ENCODE measurements around the gene PKLR.
"Not testable (repeated sequence)": the region's sequence is repeated elsewhere in the genome, so short reads cannot be mapped to it uniquely, and the experiment has no call there.

PKLR gene

DNA sequence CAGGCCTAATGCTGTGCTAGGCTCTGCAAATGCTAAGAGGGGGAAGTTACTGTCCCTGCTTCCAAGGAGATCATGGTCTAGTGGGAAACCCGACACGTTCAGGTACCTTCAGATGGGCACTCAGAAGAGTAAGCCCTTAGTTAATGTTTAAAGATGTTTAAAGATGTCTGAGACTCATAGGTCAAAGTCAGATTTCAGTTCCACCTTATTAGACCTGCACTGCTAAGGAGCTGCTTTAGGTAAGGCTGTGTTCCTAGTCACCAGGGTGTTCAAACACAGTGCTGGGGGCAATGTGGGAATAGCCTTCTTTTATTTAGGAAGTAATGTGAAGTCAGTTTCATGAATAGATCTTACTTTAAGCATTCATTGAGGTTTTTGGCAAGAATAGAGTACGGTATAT, 15.7 kb upstream of the PKLR start:
- DNase-seq, result no peak

DNA sequence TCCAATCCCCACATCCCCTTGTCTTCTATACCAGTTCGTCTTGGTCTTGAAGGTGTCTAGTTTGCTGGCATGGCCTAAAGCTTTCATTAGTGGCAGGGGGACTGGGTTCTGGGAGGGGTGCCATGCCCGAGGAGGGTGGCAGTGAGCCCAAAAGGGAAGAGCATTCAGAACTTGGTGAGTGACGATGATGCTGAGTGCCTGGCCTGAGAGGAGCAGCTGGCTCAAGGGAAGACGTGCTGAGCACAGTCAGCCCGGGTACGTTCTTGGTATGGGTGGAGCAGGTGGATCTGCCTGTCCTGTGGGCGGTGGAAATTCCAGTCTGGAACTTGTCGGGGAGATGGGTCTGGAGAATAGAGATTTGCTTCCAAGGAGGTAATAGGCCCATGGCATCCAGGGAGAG, 12.0 kb upstream of the PKLR start:
- no peak for DNase-seq

DNA sequence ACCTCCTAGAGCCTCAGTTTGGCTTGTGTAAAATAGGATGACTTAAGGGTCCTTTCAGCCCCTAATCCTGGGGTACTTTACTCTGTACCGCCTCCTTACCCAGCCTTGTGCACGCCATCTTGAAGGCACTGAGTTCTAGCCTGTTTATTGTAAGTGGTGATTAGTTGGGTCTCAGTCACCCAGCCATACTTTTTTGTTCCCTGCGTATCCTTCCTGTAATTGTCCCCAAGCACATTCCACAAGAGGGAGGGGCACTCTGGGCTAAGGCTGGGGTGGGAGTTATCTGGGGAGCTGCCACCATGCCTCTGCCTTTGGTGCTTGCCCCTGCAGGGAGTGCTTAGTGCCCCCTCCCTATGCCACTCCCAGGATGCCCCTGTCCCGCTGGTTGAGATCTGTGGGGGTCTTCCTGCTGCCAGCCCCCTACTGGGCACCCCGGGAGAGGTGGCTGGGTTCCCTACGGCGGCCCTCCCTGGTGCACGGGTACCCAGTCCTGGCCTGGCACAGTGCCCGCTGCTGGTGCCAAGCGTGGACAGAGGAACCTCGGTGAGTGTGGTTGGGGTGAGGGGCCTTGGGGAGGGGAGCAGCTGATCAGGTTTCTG, 8.3 kb upstream of the PKLR start:
- peak in 1 of 3 experiments; percentile 55 for DNase-seq

DNA sequence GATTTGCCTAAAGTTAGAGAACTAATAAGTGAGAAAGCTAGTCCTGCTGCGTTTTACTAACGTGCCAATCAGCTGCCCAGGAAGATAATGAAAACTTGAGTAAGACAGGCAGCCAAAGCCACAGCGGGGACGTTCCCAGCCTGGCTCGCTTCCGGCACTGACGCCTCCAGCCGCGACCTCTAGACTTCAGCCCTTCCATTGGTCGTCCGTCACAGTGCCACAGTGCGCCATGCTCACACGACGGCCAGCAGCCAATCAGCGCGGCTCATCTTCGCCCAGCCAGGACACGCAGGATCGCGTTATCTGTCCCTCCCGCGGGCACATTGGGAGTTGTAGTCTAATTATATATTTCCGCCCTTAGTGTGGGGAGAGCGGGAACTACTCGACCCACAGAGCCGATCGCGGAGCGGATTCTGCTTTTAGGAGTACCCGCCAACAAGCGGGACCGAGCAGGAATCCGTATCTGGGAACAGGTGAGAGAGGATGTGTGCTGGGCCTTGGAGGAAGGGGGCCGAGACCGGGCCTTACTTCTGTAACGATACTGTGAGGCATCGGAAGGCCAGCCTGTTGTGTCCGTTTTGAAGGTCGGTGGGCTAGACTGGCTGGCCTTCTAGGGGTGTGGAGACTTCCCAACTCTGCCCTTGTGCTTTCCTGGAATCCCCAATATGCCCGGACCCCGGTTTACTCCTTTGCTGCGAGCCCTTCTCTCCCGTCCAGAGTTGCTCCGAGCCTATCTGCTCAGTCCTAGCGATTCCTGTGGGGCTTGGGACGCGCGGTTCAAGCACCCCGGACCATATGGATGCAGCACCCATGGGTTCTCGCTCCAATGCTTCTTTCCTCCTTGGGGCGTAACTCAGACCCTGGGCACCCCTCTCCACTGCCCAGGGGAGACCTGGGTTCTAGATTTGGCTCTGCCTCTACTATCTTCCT, 7.5 kb upstream of the PKLR start, which contains the start of gene FDPS:
FDPS (plus strand) TSS at position 374 of the 930 bp plus-strand sequence. CDS start 924 bp downstream, outside the sequence.
- peak; percentile 97 to 100 (median 99) for DNase-seq

DNA sequence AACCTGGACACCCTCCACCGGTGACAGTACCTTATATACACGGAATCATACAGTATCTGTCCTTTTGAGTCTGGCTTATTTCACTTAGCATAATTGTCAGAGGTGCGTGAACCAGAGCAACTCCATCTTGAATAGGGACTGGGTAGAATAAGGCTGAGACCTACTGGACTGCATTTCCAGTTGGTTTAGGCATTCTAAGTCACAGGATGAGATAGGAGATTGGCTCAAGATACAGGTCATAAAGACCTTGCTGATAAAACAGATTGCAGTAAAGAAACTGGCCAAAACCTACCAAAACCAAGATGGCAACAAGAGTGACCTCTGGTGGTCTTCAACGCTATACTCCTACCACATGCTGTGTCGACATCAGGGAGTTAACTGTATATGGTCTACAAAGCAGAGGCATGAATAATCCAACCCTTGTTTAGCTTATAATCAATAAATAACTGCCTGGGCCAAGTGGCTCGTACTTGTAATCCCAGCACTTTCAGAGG, 6.1 kb upstream of the PKLR start:
- DNase-seq, result peak in 2 of 3 experiments; percentile 32 to 33

DNA sequence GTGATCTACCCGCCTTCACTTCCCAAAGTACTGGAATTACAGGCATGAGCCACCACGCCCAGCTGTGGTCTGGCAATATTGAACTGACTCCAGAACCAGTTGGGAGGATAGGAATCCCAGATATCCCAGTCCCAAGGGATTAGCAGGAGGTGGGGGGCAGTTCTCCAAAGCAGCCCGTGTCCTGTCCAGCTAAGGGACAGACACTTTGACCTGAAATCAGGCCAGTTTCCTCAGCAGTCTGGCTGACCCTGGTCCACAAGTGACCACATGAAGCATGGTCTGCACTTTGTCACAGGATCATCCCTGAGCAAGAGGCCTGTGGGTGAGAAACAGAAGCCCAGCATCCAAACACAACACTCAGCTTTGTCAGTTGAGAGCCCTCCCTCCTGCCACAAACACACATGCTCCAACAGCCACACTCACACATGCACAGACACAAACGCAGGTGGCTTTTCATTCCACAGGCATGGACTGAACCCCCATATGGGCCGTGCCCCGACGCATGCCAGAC, 4.7 kb upstream of the PKLR start:
- no peak for DNase-seq

DNA sequence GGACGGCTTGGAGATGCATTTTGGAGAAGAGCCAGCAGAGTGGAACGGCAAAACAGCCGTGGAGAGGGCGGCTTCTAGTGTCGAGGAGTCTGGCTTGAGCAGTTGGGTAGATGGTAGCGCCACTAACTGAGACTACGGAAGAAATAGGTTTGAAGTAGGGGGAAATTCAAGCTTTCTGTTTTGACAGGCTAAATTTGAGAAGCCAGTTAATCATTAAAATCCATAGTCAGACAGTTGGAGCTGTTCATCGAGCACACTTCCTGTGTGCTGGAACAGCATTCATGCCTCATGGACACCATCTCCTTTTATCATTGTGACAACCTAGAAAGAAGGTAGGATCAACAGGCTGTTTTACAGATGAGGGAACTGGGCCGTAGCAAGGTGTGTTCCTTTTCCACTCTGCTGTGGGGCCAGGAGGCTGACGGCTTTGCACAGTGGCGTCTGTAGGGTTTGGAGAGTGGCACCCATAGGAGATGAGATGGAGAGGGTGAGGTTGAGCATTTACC, 3.4 kb upstream of the PKLR start:
- DNase-seq, result no peak

DNA sequence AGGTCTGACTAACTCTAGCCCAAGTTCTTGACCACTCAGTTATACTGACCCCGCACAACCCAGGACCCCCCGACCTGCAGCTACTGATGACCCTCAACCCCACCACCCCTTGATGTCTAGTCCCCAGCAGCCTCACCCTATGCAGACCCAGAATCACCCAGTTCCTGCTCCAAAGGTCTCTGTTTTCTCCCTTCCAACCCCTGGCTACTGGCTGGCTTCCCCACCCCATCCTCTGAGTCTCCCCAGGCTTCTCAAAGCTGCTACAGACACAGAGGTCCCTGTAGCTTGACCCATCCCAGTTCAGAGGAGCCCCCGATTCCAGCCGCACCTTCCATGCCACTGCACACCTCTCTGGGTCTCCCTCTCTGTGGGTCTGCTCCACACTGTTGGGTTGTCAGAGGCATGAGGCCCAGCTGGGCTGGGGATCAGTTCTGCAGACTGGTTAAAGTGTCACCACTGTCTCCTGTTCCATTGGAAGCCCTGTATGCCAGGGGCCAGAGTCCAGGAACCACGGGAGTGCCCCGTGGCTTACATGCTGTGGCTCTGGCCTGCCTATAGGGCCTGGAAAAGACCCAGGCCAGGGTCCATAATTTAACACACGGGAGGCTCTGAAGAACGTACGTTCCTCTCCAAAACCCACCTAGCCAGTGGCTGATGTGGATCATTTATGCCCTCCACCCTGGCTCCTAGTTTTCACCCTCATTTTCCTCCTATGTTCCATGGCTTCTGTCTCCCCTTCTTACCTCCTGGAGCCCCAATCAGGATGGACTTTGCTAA, 497 bp downstream of the PKLR start:
- no peak for DNase-seq

DNA sequence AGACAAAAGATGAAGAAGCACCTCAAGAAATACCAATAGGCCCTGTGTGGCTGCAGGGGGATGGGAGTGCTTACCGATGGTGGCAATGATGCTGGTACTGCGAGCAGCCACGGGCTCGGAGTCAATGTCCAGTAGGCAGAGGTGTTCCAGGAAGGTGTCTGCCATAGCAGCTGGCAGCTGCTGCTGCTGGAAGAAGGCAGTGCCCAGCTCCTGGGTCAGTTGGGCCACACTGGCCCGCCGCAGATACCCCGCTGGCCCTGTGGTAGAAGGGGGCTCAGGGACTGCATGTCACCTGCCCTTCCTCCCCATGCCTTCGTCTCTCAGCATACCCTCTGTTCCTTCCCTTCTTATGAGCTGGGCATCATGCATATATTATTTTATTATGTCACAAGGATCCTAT, 1.2 kb downstream of the PKLR start:
- no peak for DNase-seq

DNA sequence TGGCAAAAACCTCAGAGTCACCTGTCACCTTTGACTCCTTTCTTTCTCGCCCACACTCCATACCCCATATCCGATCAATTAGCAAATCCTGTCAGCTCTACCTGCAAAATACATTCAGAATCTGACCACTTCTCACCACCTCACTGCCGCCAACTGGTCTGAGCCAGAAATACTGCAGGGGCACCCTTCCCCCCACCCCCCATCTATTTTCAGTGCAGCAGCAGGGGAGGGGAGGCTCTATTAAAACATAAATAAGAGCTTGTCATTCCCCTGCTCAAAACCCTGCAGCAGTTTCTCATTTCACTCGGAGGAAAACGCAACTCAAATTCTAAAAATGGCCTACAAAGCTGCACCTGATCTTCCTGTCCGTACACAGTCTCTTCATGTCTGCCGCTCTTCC, 3.9 kb downstream of the PKLR start:
- no peak for DNase-seq

DNA sequence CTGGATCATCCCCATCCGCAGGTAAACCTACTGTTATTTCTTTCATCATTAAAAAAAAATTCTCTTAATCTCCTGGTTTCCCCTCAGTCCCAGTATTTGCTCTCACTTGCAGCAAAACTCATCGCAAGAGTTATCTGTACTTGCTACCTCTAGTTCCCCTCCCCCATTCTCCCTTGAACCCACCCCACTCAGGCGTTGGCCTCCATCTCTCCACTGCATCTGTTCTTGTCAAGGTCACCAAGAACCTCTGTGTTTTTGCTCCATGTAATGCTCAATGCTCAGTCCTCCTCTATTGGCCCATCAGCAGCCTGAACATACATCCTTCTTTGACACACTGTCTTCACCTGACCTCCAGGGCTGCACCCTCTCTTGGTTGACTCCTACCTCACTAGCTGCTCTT, 4.6 kb downstream of the PKLR start:
- no peak for DNase-seq

DNA sequence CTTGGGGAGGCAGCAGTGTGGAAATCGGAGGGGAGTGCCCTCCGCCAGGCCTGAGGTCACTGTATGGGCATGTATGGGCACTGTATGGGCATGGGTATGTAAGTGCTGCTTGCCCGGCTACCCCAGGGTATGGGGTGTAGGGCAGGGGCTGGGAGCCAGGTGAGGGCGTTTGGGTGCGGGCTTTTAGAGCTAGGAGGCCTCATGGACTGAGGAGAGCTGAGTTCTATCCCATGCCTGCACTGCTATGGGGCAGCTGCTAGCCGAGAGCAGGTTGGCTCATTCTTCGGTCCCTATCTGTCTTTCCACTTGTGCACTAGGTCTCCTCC, 5.3 kb downstream of the PKLR start:
- DNase-seq, result no peak

DNA sequence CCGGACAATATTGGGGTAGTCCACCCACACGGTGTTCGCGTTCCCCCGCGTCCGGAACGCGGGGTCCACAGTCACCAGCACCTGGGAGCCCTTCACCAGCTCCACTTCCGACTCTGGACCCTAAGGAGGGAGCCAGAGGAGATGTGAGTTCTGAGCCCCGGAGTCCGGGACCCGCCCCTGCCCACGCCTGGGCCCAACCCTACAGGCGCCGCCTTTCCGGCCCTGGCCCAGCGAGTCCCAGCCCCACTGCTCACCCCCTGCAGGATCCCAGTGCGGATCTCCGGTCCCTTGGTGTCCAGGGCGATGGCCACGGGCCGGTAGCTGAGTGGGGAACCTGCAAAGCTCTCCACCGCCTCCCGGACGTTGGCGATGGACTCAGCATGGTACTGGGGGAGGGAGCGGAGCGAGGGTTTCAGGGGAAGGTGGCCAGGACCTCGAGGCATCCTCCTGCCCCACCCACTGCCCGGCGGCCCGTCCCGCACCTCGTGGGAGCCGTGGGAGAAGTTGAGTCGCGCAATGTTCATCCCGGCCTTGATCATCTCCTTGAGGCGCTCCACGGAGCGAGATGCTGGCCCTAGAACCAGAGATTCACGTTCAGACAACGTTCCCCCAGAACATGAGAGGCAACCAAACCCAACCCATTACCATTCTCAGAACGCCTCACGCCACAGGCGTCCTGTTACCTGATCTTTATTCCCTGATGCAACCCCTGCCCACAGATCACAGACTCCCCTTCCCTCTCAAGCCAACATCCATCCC, 5.9 kb downstream of the PKLR start:
- DNase-seq, result no peak

DNA sequence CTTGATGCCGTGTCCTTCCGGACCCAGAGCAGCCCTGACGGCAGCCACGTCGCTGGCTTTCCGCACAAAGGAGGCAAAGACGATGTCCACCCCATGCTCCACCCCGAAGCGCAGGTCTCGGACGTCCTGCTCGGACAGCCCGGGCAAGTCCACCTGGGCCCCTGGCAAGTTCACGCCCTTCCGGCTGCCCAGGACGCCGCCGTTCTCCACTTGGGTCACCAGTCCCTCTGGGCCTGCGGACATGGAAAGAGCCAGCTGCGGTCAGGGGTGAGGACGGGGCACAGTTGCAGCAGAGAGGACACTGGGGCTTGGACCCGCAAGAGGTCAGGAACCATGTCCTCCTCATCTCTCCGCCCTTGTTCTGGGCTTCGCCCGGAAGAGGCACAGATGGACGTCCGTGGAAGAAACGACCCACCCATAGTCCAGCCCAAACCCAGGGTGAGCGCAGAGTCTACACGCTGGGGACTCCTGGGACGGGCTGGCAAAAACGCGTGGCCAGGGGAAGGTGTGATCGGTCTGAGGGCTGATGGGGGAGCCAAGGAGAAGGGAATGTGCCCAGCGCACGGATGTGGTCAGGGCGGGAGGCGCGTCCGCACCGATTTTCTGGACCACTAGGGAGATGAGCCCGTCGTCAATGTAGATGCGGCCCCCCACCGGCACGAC, 6.6 kb downstream of the PKLR start:
- no peak for DNase-seq

DNA sequence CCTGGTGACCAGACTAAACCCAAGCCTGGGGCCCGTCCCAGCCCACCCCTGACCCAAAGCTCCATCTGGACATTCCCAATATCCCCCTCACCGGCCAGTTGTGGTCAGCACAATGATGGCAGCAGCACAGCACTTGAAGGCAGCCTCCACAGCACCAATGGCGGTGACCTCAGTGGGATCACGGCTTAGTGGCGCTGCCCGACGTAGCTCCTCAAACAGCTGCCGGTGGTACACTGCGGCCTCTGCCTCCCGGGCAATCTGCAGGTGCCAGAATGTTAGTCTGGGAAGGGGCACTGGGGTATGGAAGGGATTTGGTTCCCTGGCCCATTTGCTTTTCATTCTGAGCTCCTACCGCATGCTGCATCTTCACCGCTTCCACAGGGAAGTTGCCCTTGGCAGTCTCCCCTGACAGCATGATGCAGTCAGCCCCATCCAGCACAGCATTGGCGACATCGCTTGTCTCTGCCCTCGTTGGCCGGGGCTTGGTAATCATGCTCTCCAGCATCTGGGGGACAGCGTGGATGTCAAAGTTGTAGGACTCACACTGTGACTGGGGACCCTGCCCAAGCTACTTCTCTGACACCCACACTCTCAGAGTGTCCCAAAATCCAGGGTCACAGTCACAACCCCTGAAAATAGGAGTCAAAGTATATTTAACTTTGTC, 8.0 kb downstream of the PKLR start:
- no peak for DNase-seq

DNA sequence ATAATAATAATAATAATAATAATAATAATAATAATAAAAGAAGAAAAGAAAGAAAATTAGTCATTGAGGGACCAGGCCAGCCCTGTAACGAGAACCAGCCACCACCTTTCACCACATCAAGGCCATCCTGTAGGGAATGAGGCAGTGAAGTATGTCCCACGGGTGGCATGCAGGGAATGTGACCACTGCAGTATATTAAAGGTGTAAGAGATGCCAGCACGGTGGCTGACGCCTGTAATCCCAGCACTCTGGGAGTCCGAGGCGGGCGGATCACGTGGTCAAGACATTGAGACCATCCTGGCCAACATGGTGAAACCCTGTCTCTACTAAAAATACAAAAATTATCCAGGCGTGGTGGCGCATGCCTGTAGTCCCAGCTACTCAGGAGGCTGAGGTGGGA, 10.2 kb downstream of the PKLR start:
- not testable (repeated sequence) for DNase-seq

DNA sequence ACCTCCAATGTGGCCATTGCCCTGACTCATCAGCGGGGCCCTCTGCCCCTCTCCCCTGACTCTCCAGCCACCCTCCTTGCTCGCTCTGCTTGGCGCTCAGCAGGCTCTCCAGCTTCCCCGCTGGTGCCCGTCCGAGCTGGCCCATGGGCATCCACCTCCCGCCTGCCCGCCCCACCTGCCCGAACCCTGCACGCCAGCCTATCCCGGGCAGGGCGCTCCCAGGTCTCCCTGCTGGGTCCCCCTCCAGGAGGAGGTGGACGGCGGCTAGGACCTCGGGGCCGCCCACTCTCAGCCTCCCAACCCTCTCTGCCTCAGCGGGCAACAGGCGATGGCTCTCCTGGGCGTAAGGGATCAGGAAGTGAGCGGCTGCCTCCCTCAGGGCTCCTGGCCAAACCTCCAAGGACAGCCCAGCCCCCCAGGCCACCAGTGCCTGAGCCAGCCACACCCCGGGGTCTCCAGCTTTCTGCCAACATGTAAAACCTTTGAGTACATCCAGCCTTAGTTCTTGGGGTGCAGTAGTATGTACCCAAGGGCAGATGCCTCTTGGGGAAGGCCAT, 13.2 kb downstream of the PKLR start:
- DNase-seq, result no peak

DNA sequence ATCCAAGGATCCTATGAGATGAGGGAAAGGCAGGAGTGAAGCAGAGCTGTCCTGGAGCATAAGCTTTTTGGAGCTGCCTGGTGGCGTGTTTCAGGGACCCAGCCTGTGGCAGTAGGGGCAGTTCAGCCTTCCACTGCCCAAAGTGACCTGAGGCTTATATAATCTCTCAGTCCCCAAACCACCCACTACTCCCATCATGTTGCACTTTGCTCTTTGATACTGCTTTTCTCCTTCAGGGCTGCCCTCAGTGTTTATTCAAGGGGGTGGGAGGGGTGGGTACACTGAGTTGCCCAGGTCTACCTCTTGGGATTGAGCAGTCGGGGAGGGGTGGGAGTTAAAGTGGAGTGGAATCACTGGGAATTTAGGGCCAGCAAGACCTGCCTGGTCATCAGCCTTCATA, 14.7 kb downstream of the PKLR start:
- DNase-seq, result no peak

DNA sequence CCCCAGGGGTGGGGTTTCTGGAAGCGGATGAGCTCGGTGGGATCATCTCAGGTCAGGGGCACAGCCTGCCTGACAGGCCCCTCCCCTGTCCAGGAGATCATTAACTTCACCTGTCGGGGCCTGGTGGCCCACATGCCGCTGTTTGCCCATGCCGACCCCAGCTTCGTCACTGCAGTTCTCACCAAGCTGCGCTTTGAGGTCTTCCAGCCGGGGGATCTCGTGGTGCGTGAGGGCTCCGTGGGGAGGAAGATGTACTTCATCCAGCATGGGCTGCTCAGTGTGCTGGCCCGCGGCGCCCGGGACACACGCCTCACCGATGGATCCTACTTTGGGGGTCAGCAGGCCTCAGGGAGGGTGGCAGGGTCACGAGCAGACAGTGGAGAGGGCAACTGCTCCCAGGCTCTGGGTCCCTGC, 15.6 kb downstream of the PKLR start:
- DNase-seq, result no peak

DNA sequence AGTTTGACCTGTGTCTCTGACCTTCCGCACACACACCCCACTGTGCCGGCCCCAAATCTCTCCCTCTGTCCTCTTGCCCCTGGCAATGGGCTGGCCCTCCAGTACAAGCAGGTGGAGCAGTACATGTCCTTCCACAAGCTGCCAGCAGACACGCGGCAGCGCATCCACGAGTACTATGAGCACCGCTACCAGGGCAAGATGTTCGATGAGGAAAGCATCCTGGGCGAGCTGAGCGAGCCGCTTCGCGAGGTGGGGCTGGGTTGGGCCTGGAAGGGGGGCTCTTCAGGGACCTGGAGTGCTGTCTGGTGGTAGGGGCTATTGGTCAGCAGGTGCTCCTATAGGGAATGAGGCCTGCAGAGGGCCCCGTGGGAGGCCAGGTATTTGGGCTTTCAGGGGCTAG, 16.2 kb downstream of the PKLR start:
- no peak for DNase-seq

DNA sequence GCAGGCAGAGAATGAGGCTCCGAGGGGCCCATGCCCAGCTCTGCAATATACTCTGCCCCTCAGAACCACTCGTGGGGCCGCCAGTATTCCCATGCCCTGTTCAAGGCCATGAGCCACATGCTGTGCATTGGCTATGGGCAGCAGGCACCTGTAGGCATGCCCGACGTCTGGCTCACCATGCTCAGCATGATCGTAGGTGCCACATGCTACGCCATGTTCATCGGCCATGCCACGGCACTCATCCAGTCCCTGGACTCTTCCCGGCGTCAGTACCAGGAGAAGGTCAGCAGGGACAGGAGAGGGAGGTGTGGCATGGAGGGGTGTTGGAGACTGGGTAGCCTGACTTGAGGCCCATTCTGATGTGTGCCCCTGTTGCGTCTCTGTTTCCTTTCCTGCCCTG, 16.8 kb downstream of the PKLR start:
- no peak for DNase-seq

All from NCI-H1417 (cell line).